Stimulated activated CD8-positive, alpha-beta memory T cell treated with anti-CD3 and anti-CD28 coated beads, Interleukin-12 subunit alpha, Interleukin-12 subunit beta, amount 100 ng/mL, for 4 hours (primary cell): Measurements from ENCODE around the gene TTC7B.

Experiments
- DNase-seq: peaks from one replicate; pipeline ENCODE4 v3.0.0-alpha.2; 2020; ENCODE audit warnings: low read depth

Gene TTC7B

GRCh38 chr14:90575336-90575735 is 240.9 kb downstream of the TTC7B start:
- DNase-seq, result no peak

- no peak for DNase-seq
These were observed 241.8 kb downstream of the TTC7B start for GRCh38 chr14:90574188-90575131.

GRCh38 chr14:90573385-90574105 is 242.7 kb downstream of the TTC7B start:
- DNase-seq, result no peak

GRCh38 chr14:90572441-90573150 is 243.6 kb downstream of the TTC7B start:
- no peak for DNase-seq

GRCh38 chr14:90571149-90571947 is 244.9 kb downstream of the TTC7B start:
- no peak for DNase-seq

- no peak for DNase-seq
These were observed 245.8 kb downstream of the TTC7B start for GRCh38 chr14:90570461-90570860.

- no peak for DNase-seq
These were observed 246.4 kb downstream of the TTC7B start for GRCh38 chr14:90569606-90570387.

- no peak for DNase-seq
These were observed 247.0 kb downstream of the TTC7B start for GRCh38 chr14:90569201-90569600.

- DNase-seq, result no peak
These were observed 247.8 kb downstream of the TTC7B start for GRCh38 chr14:90568405-90568804.

- no peak for DNase-seq
These were observed 248.2 kb downstream of the TTC7B start for GRCh38 chr14:90567991-90568390.

- no peak for DNase-seq
These were observed 249.0 kb downstream of the TTC7B start for GRCh38 chr14:90567191-90567590.

- no peak for DNase-seq
These were observed 249.7 kb downstream of the TTC7B start for GRCh38 chr14:90566481-90566880.

GRCh38 chr14:90564496-90564895 is 251.7 kb downstream of the TTC7B start:
- no peak for DNase-seq

GRCh38 chr14:90562652-90563051 is 253.6 kb downstream of the TTC7B start:
- no peak for DNase-seq

GRCh38 chr14:90561920-90562319 is 254.3 kb downstream of the TTC7B start:
- DNase-seq, result no peak

- DNase-seq, result no peak
These were observed 255.2 kb downstream of the TTC7B start for GRCh38 chr14:90560991-90561390.

- DNase-seq, result no peak
These were observed 255.7 kb downstream of the TTC7B start for GRCh38 chr14:90560558-90560957.

- no peak for DNase-seq
These were observed 256.3 kb downstream of the TTC7B start for GRCh38 chr14:90559811-90560492.

GRCh38 chr14:90558983-90559590 is 257.1 kb downstream of the TTC7B start:
- no peak for DNase-seq
